Lower leg skin (tissue), 4 donors: ENCODE measurements around the gene ELAVL1. TPM values are rescaled to one million over a fixed set of nuclear protein-coding genes. Genes with fewer than 3 reads are reported as not detected.

Experiments
- DNase-seq, 2 donors: peaks; one replicate each; pipeline ENCODE4 v3.0.0-alpha.2; 2019; ENCODE audit warnings: low spot score in 2 of 2
- H3K4me3 ChIP-seq: fragments of 200-600 bp; sonication (generic); 2 replicates; pipeline ENCODE4 v1.5.1; 2017; ENCODE audit warnings: mild to moderate bottlenecking, low read depth; ENCODE audit not compliant: poor library complexity, severe bottlenecking
- CTCF ChIP-seq, 3 donors: fragments of 450-650 bp; IDR thresholded peaks; one replicate each; pipeline ENCODE4 v1.5.1; 2016; ENCODE audit warnings: antibody characterized with exemption in 3 of 3, mild to moderate bottlenecking in 3 of 3, moderate library complexity in 2 of 3
- POLR2A ChIP-seq, 2 donors: fragments of 450-650 bp; IDR thresholded peaks; one replicate each; pipeline ENCODE4 v1.6.1; 2016 to 2017; ENCODE audit warnings: antibody characterized with exemption in 2 of 2, mild to moderate bottlenecking in 1 of 2, moderate library complexity in 1 of 2
- WGBS, 2 donors: methylation state at CpG; one replicate each; pipeline ENCODE4 v1.1.5; 2018; 5-methylcytosine and 5-hydroxymethylcytosine counted together
- intact Hi-C: fragments of 100-400 bp; cut with DNase I; formaldehyde crosslinking; loops from one replicate; pipeline ENCODE4 v1.15.0; 2023; ENCODE audit warnings: low total_unique reads
- total RNA-seq, 4 donors: library from RNA; depleted of rRNA; stranded (reverse); fragments of >200 nt; gene quantifications; one replicate each; pipeline ENCODE4 v1.1.0, GENCODE V29; 2016

Gene ELAVL1
- total RNA-seq, 4 donors from 2014 or later, result 24.8 to 49.2 (median 30.9) TPM

- intact Hi-C loops, result loop anchor here (10.0 kb wide), 1 partner anchor 276 kb away; no protein-coding TSS in a partner anchor
- no peak overlapping the region for H3K4me3 ChIP-seq
- WGBS, 2 donors, result 68 to 69% methylated on average over 5 to 9 of the region's 10 CpGs
- no peak for DNase-seq
- TF ChIP-seq CTCF (IDR thresholded peaks at IDR 0.05) (no peak), POLR2A (IDR thresholded peaks at IDR 0.05) (no peak)
Observed at GRCh38 chr19:7979011-7979410, 26.4 kb downstream of the ELAVL1 start.

GRCh38 chr19:7978179-7978825 lies 27.1 kb downstream of the ELAVL1 start:
- 69 to 80% methylated on average over 12 of the region's 12 CpGs for WGBS, 2 donors
- no peak for TF ChIP-seq POLR2A (IDR thresholded peaks at IDR 0.05)
- no peak for TF ChIP-seq CTCF (IDR thresholded peaks at IDR 0.05)
- no peak overlapping the region for H3K4me3 ChIP-seq
- DNase-seq, result no peak
- intact Hi-C loops, result loop anchor here (10.0 kb wide), 1 partner anchor 276 kb away; no protein-coding TSS in a partner anchor

GRCh38 chr19:7977723-7978040 lies 27.8 kb downstream of the ELAVL1 start:
- DNase-seq, result no peak
- TF ChIP-seq CTCF (IDR thresholded peaks at IDR 0.05) (no peak), POLR2A (IDR thresholded peaks at IDR 0.05) (no peak)
- no peak overlapping the region for H3K4me3 ChIP-seq
- intact Hi-C loops, result loop anchor here (10.0 kb wide), 1 partner anchor 277 kb away; no protein-coding TSS in a partner anchor
- 90 to 92% methylated on average over 5 to 6 of the region's 6 CpGs for WGBS, 2 donors

- TF ChIP-seq CTCF (IDR thresholded peaks at IDR 0.05) (no peak), POLR2A (IDR thresholded peaks at IDR 0.05) (no peak)
- no peak for DNase-seq
- no peak overlapping the region for H3K4me3 ChIP-seq
- intact Hi-C loops, result loop anchor here (10.0 kb wide), 1 partner anchor 278 kb away; no protein-coding TSS in a partner anchor
- WGBS, 2 donors, result 95 to 98% methylated on average over 13 to 14 of the region's 15 CpGs
Observed at GRCh38 chr19:7977021-7977722, 28.3 kb downstream of the ELAVL1 start.

- no peak for DNase-seq
- 95 to 96% methylated on average over 4 of the region's 4 CpGs for WGBS, 2 donors
- TF ChIP-seq POLR2A (IDR thresholded peaks at IDR 0.05), result no peak
- TF ChIP-seq CTCF (IDR thresholded peaks at IDR 0.05), result no peak
- H3K4me3 ChIP-seq, result no peak overlapping the region
- intact Hi-C loops, result loop anchor here (10.0 kb wide), 1 partner anchor 278 kb away; no protein-coding TSS in a partner anchor
Observed at GRCh38 chr19:7976461-7976860, 29.0 kb downstream of the ELAVL1 start.
